ENCODE data around the gene CLCA2. TPM values are rescaled to one million over a fixed set of nuclear protein-coding genes. Genes with fewer than 3 reads are reported as not detected.

The CLCA2 gene
- total and polyA plus RNA-seq, 2 donors (not counting 3 experiments of a cell fraction or from before 2014, with no cell fraction given): 0.01 to 0.11 TPM

GRCh38 chr1:86487131-86487810 lies 63.3 kb downstream of the CLCA2 start:
- Histone ChIP-seq H3K9me3 (replicated peaks; ENCODE audit: control insufficient read depth, insufficient read depth, low read length) (no peaks in the 10 kb centered on the region), H4K20me1 (replicated peaks; ENCODE audit: control insufficient read depth, extremely low read depth, insufficient read depth, low read length) (no peaks in the 10 kb centered on the region), H3K4me3 (replicated peaks in 1 of 3; ENCODE audit: insufficient read depth in 1 of 3, low read depth in 1 of 3, low read length in 3 of 3) (no peak overlapping the region), H3K9ac (replicated peaks; ENCODE audit: extremely low read depth, insufficient read depth, low read length) (no peak overlapping the region), H3K4me1 (ENCODE audit: control insufficient read depth, extremely low read depth, insufficient read depth, low read length) (no peaks in the 10 kb centered on the region), H3K36me3 (ENCODE audit: control insufficient read depth in 2 of 2, extremely low read depth in 1 of 2, insufficient read depth in 2 of 2, low read length in 2 of 2) (no peaks in the 10 kb centered on the region), H3K27ac (ENCODE audit: insufficient read depth, low read depth, low read length) (no peak overlapping the region), H3K4me2 (ENCODE audit: insufficient read depth, low read length) (no peak overlapping the region), H3K27me3 (ENCODE audit: control insufficient read depth in 2 of 2, insufficient read depth in 2 of 2, low read length in 2 of 2) (peaks cover 5 to 8% of the 10 kb centered on the region in 2 experiments), H3K79me2 (ENCODE audit: control insufficient read depth, insufficient read depth, low read length) (no peaks in the 10 kb centered on the region), H2AFZ (ENCODE audit: low read depth, low read length) (no peak overlapping the region), H3K9me1 (replicated peaks; ENCODE audit: control insufficient read depth, extremely low read depth, insufficient read depth, low read length) (no peaks in the 10 kb centered on the region)
- dilution Hi-C loops (cut with MboI; ENCODE audit: extremely low pct_ligation_motif_present, low sequenced_read_pairs) (no loop called here), intact Hi-C loops (cut with micrococcal nuclease) (no loop called here)
- no peak for DNase-seq (ENCODE audit: low read depth, low spot score)
- no TSS peak for BruUV-seq (replicated peaks)
- CTCF ChIA-PET: interaction anchor here (1.3 kb wide), 1 partner anchor 12 kb away, joined by 6 read pairs; no protein-coding TSS in a partner anchor
- TF ChIP-seq POLR2AphosphoS5 (IDR thresholded peaks at IDR 0.05; ENCODE audit: insufficient read depth, low read depth, low read length) (no peak), GATA2 (IDR thresholded peaks at IDR 0.05; ENCODE audit: insufficient read depth, insufficient read length, low read depth, low read length) (no peak), JUN (IDR thresholded peaks at IDR 0.05; ENCODE audit: borderline replicate concordance, insufficient read depth, insufficient read length, low read depth) (no peak), MYC (IDR thresholded peaks at IDR 0.05; ENCODE audit: low read depth, low read length) (no peak), EZH2 (IDR thresholded peaks at IDR 0.05; ENCODE audit: borderline replicate concordance, low read depth, low read length, severe bottlenecking) (no peak)
- TF ChIP-seq, protein P1, sequence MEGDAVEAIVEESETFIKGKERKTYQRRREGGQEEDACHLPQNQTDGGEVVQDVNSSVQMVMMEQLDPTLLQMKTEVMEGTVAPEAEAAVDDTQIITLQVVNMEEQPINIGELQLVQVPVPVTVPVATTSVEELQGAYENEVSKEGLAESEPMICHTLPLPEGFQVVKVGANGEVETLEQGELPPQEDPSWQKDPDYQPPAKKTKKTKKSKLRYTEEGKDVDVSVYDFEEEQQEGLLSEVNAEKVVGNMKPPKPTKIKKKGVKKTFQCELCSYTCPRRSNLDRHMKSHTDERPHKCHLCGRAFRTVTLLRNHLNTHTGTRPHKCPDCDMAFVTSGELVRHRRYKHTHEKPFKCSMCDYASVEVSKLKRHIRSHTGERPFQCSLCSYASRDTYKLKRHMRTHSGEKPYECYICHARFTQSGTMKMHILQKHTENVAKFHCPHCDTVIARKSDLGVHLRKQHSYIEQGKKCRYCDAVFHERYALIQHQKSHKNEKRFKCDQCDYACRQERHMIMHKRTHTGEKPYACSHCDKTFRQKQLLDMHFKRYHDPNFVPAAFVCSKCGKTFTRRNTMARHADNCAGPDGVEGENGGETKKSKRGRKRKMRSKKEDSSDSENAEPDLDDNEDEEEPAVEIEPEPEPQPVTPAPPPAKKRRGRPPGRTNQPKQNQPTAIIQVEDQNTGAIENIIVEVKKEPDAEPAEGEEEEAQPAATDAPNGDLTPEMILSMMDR (IDR thresholded peaks at IDR 0.05; ENCODE audit: extremely low read depth in 1 of 2, insufficient read depth in 1 of 2, low read depth in 1 of 2, low read length in 2 of 2): no peak
- TF ChIP-seq, protein P2, sequence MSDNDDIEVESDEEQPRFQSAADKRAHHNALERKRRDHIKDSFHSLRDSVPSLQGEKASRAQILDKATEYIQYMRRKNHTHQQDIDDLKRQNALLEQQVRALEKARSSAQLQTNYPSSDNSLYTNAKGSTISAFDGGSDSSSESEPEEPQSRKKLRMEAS (IDR thresholded peaks at IDR 0.05; ENCODE audit: insufficient read depth, insufficient read length): no peak
- POLR2A ChIA-PET: no interaction called here
- no peak for FAIRE-seq
